Endothelial cell of umbilical vein (primary cell): Measurements from ENCODE around the gene CD164L2.

Source experiments
- EZH2 ChIP-seq: IDR thresholded peaks from 2 replicates; pipeline ENCODE4 v1.6.1; 2012; ENCODE audit warnings: borderline replicate concordance, low read depth, mild to moderate bottlenecking, moderate library complexity, low read length, inconsistent platforms; ENCODE audit not compliant: severe bottlenecking
- JUN ChIP-seq: IDR thresholded peaks from 2 replicates; pipeline ENCODE4 v1.6.1; 2011; ENCODE audit warnings: borderline replicate concordance, low read depth; ENCODE audit not compliant: insufficient read length, insufficient read depth
- POLR2AphosphoS5 ChIP-seq: IDR thresholded peaks from 2 replicates; pipeline ENCODE4 v1.6.1; 2012; ENCODE audit warnings: low read depth, mild to moderate bottlenecking, control low read depth, low read length, moderate library complexity; ENCODE audit not compliant: insufficient read depth
- TF ChIP-seq, protein P1 (sequence below), 2 donors: IDR thresholded peaks; 1 replicate in 1 of 2; 2 replicates in 1 of 2; pipeline ENCODE4 v1.5.1; 2011; ENCODE audit warnings: low read length in 2 of 2, mild to moderate bottlenecking in 2 of 2, moderate library complexity in 2 of 2, control low read depth in 1 of 2, inconsistent platforms in 1 of 2, low read depth in 1 of 2; ENCODE audit not compliant: insufficient read depth in 1 of 2; ENCODE audit errors: extremely low read depth in 1 of 2

DNA sequence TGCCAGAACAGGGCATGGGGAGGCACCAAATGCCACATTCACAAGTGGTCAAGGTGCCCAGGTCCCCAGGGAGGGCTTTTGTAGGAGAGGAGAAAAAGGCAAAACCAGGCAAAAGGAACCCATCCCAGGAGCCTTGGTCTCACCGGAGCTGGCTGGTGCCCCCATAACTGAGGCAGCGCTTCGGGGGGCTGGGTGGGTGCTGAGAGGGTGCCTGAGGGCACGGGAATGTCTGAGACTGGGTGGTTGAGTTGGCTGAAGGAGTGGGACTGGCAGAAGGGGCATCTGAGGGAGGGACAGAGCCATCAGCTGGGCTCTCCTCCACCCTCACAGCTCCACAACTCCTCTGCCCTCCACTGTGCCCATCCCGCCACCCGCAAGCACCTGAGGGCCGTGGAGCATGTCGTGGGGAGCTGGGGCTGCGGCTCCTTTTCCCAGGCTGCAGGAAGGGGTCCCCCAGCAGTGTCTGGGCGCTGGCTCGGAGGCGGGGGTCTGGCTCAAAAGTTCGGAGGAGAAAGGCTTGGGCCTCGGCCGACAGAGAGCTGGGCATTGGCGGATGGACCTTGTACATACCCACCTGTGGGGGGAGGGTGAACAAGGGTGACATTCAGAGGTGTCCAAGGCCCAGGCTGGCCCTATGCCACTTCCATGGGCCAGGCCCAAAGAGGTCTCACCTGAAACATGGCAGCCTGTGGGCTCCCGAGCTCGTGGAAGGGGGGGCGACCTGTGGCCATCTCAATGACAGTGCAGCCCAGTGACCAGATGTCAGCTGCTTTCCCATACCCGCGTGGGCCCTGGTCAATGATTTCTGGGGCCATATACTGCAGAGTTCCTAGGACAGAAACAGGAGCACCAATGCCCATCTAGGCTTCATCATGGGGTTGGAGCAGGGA lies 24.9 kb downstream of the CD164L2 start:
- TF ChIP-seq, protein P1, sequence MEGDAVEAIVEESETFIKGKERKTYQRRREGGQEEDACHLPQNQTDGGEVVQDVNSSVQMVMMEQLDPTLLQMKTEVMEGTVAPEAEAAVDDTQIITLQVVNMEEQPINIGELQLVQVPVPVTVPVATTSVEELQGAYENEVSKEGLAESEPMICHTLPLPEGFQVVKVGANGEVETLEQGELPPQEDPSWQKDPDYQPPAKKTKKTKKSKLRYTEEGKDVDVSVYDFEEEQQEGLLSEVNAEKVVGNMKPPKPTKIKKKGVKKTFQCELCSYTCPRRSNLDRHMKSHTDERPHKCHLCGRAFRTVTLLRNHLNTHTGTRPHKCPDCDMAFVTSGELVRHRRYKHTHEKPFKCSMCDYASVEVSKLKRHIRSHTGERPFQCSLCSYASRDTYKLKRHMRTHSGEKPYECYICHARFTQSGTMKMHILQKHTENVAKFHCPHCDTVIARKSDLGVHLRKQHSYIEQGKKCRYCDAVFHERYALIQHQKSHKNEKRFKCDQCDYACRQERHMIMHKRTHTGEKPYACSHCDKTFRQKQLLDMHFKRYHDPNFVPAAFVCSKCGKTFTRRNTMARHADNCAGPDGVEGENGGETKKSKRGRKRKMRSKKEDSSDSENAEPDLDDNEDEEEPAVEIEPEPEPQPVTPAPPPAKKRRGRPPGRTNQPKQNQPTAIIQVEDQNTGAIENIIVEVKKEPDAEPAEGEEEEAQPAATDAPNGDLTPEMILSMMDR (IDR thresholded peaks at IDR 0.05; ENCODE audit: extremely low read depth in 1 of 2, insufficient read depth in 1 of 2, low read depth in 1 of 2, low read length in 2 of 2), result no peak
- no peak for TF ChIP-seq EZH2
- no peak for TF ChIP-seq JUN
- no peak for TF ChIP-seq POLR2AphosphoS5
